Left ventricle myocardium inferior (tissue), 1 donor: ENCODE results near the gene SLCO4A1. TPM values are rescaled to one million over a fixed set of nuclear protein-coding genes. Genes with fewer than 3 reads are reported as not detected.

Experiments used
- DNase-seq: peaks from one replicate; pipeline ENCODE4 v3.0.0-alpha.2; 2020
- H3K27ac ChIP-seq: fragments of 200-600 bp; replicated peaks from 2 replicates; pipeline ENCODE4 v1.8.0; 2021
- H3K27me3 ChIP-seq: fragments of 200-600 bp; 2 replicates; pipeline ENCODE4 v1.8.0; 2021; ENCODE audit warnings: low read depth
- H3K36me3 ChIP-seq: fragments of 200-600 bp; 2 replicates; pipeline ENCODE4 v1.8.0; 2021
- H3K4me1 ChIP-seq: fragments of 200-600 bp; 2 replicates; pipeline ENCODE4 v1.8.0; 2021
- H3K4me3 ChIP-seq: fragments of 200-600 bp; 2 replicates; pipeline ENCODE4 v1.8.0; 2021; ENCODE audit warnings: mild to moderate bottlenecking, moderate library complexity
- H3K9me3 ChIP-seq: fragments of 200-600 bp; replicated peaks from 2 replicates; pipeline ENCODE4 v1.8.0; 2021
- CTCF ChIP-seq: fragments of 200-600 bp; IDR thresholded peaks from 2 replicates; pipeline ENCODE4 v1.8.0; 2021; ENCODE audit warnings: antibody characterized with exemption, mild to moderate bottlenecking, borderline replicate concordance
- intact Hi-C: fragments of 100-400 bp; cut with micrococcal nuclease; formaldehyde crosslinking; loops from one replicate; pipeline ENCODE4 v1.11.0; 2022
- total RNA-seq: library from RNA; stranded (reverse); fragmentation: NEBNext Ultra II Directional; extraction: Animal tissue kit (Norgen Biotek cat#: 25700); gene quantifications from one replicate; pipeline ENCODE4 v1.2.1, GENCODE V29; 2021
- donor health status: DM: no; HTN: yes; CAD: no; lungs with severe emphysema.

Gene SLCO4A1
- total RNA-seq, 1 donor from 2014 or later = 12.7 TPM

GRCh38 chr20:62604796-62605195, 37.5 kb upstream of the SLCO4A1 start:
- peaks cover 38% of the 10 kb centered on the region for H3K4me1 ChIP-seq
- DNase-seq = no peak
- no peaks in the 10 kb centered on the region for H3K36me3 ChIP-seq
- no peak for TF ChIP-seq CTCF
- peaks cover 46% of the 10 kb centered on the region for H3K27me3 ChIP-seq
- no peak overlapping the region for H3K4me3 ChIP-seq
- no peak overlapping the region for H3K27ac ChIP-seq
- intact Hi-C loops = no loop called here
- H3K9me3 ChIP-seq = no peaks in the 10 kb centered on the region

- DNase-seq = no peak
- peaks cover 40% of the 10 kb centered on the region for H3K27me3 ChIP-seq
- no peaks in the 10 kb centered on the region for H3K36me3 ChIP-seq
- peaks cover 38% of the 10 kb centered on the region for H3K4me1 ChIP-seq
- no peak overlapping the region for H3K27ac ChIP-seq
- H3K9me3 ChIP-seq = no peaks in the 10 kb centered on the region
- intact Hi-C loops = no loop called here
- no peak for TF ChIP-seq CTCF
- no peak overlapping the region for H3K4me3 ChIP-seq
Measured at GRCh38 chr20:62605236-62605943, 36.9 kb upstream of the SLCO4A1 start.

GRCh38 chr20:62606016-62606415, 36.3 kb upstream of the SLCO4A1 start:
- TF ChIP-seq CTCF = no peak
- Histone ChIP-seq H3K27me3 (peaks cover 38% of the 10 kb centered on the region), H3K36me3 (no peaks in the 10 kb centered on the region), H3K4me3 (no peak overlapping the region), H3K9me3 (no peaks in the 10 kb centered on the region), H3K4me1 (peaks cover 38% of the 10 kb centered on the region), H3K27ac (no peak overlapping the region)
- intact Hi-C loops = no loop called here
- DNase-seq = no peak

- Histone ChIP-seq H3K27me3 (peaks cover 39% of the 10 kb centered on the region), H3K4me3 (no peak overlapping the region), H3K9me3 (no peaks in the 10 kb centered on the region), H3K36me3 (no peaks in the 10 kb centered on the region), H3K4me1 (peaks cover 38% of the 10 kb centered on the region), H3K27ac (no peak overlapping the region)
- TF ChIP-seq CTCF = no peak
- intact Hi-C loops = no loop called here
- peak; percentile 78 for DNase-seq
Measured at GRCh38 chr20:62606551-62607201, 35.6 kb upstream of the SLCO4A1 start.

- H3K4me3 ChIP-seq = no peak overlapping the region
- intact Hi-C loops = no loop called here
- no peak for DNase-seq
- no peak overlapping the region for H3K27ac ChIP-seq
- no peaks in the 10 kb centered on the region for H3K9me3 ChIP-seq
- no peak for TF ChIP-seq CTCF
- H3K27me3 ChIP-seq = peaks cover 36% of the 10 kb centered on the region
- no peaks in the 10 kb centered on the region for H3K36me3 ChIP-seq
- peaks cover 35% of the 10 kb centered on the region for H3K4me1 ChIP-seq
Measured at GRCh38 chr20:62607366-62608217, 34.7 kb upstream of the SLCO4A1 start.
